Measurements from ENCODE around the gene AQP6.

AQP6 gene

DNA sequence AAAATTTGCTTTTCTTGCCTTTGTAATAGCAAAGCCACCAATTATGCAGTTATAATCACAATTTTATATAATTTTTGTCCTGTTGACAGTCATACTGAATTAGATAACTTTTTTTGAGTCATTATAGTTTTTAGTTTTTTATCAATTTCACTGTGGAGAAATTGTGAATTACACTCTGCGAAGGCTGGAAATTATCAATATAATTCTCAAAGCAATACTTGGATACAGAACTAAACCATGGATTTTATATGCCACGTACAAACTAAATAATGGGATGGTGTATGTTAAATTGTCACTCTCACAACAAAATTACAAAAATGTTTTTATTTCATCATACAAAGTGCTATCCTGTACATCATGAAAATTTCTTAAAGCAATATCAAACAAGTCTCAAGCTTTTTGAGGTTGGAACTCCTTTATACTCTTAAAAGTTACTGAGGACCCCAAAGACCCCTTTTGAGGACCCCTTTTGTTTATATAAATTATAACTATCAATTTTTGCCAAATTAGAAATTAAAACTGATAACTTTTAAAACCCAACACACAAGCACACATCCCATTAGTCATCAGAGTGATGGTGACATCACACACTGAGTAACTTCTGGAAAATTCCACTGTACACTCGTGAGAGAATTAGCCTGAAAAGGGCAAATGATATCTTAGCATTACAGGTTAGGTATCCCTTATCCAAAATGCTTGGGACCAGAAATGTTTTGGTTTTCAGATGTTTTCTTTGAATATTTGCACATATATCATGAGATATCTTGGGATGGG is 42.0 kb upstream of the AQP6 start:
- Histone ChIP-seq H3K18ac (ENCODE audit: low read depth in 1 of 2, low read length in 2 of 2) (no peak overlapping the region), H3K4me2 (ENCODE audit: low read length, poor library complexity, severe bottlenecking) (no peak overlapping the region), H3K36me3 (ENCODE audit: control insufficient read depth in 1 of 2, insufficient read depth in 2 of 2, low read depth in 1 of 2, low read length in 2 of 2) (no peaks in the 10 kb centered on the region), H3K14ac (ENCODE audit: low read length in 2 of 2) (no peak overlapping the region), H3K4me3 (ENCODE audit: insufficient read depth in 1 of 2, low read depth in 1 of 2, low read length in 2 of 2) (no peak overlapping the region), H2BK12ac (ENCODE audit: low read length in 2 of 2) (no peak overlapping the region), H2BK15ac (ENCODE audit: low read depth, poor library complexity, severe bottlenecking) (no peak overlapping the region), H3K27ac (ENCODE audit: low read length, poor library complexity, severe bottlenecking) (no peak overlapping the region), H2AFZ (ENCODE audit: low read depth, low read length) (no peak overlapping the region), H3K27me3 (ENCODE audit: control insufficient read depth in 1 of 2, insufficient read depth in 1 of 2, low read length in 2 of 2) (peaks cover 0 to 11% of the 10 kb centered on the region in 2 experiments), H3K4me1 (ENCODE audit: control insufficient read depth, insufficient read depth, low read depth, low read length) (no peaks in the 10 kb centered on the region), H3K79me1 (replicated peaks; ENCODE audit: low read length, poor library complexity, severe bottlenecking) (no peaks in the 10 kb centered on the region), H3K9ac (ENCODE audit: low read length) (peak overlapping the region; percentile 63), H3K4ac (ENCODE audit: low read depth in 1 of 2, low read length in 2 of 2) (no peak overlapping the region), H2AK5ac (ENCODE audit: low read length, severe bottlenecking) (no peak overlapping the region), H2BK120ac (ENCODE audit: low read depth, low read length) (no peak overlapping the region), H3K9me3 (ENCODE audit: control insufficient read depth, low read length) (no peaks in the 10 kb centered on the region), H4K8ac (ENCODE audit: low read length) (no peak overlapping the region), H3K23ac (ENCODE audit: low read length in 2 of 2) (no peak overlapping the region), H2BK5ac (ENCODE audit: low read depth, low read length, poor library complexity, severe bottlenecking) (no peak overlapping the region), H4K91ac (ENCODE audit: low read length) (no peak overlapping the region)
- 14% methylated on average over 1 of the region's 3 CpGs for WGBS
- DNase-seq, result peak; percentile 77

GRCh38 chr12:49932023-49932422 is 40.7 kb upstream of the AQP6 start:
- H4K8ac ChIP-seq (ENCODE audit: low read length), result no peak overlapping the region
- no peak overlapping the region for H3K23ac ChIP-seq (ENCODE audit: low read length in 2 of 2)
- H3K4me1 ChIP-seq (ENCODE audit: control insufficient read depth, insufficient read depth, low read depth, low read length), result no peaks in the 10 kb centered on the region
- H2BK5ac ChIP-seq (ENCODE audit: low read depth, low read length, poor library complexity, severe bottlenecking), result no peak overlapping the region
- H2AK5ac ChIP-seq (ENCODE audit: low read length, severe bottlenecking), result no peak overlapping the region
- no peak overlapping the region for H3K14ac ChIP-seq (ENCODE audit: low read length in 2 of 2)
- H3K9me3 ChIP-seq (ENCODE audit: control insufficient read depth, low read length), result no peaks in the 10 kb centered on the region
- H2BK12ac ChIP-seq (ENCODE audit: low read length in 2 of 2), result no peak overlapping the region
- no peak overlapping the region for H3K27ac ChIP-seq (ENCODE audit: low read length, poor library complexity, severe bottlenecking)
- peaks cover 0 to 11% of the 10 kb centered on the region in 2 experiments for H3K27me3 ChIP-seq (ENCODE audit: control insufficient read depth in 1 of 2, insufficient read depth in 1 of 2, low read length in 2 of 2)
- no peak overlapping the region for H4K91ac ChIP-seq (ENCODE audit: low read length)
- no peak overlapping the region for H3K4ac ChIP-seq (ENCODE audit: low read depth in 1 of 2, low read length in 2 of 2)
- no peak overlapping the region for H3K4me2 ChIP-seq (ENCODE audit: low read length, poor library complexity, severe bottlenecking)
- H2BK120ac ChIP-seq (ENCODE audit: low read depth, low read length), result no peak overlapping the region
- no peak overlapping the region for H2AFZ ChIP-seq (ENCODE audit: low read depth, low read length)
- no peak overlapping the region for H3K9ac ChIP-seq (ENCODE audit: low read length)
- H3K4me3 ChIP-seq (ENCODE audit: insufficient read depth in 1 of 2, low read depth in 1 of 2, low read length in 2 of 2), result no peak overlapping the region
- DNase-seq, result no peak
- no peaks in the 10 kb centered on the region for H3K79me1 ChIP-seq (replicated peaks; ENCODE audit: low read length, poor library complexity, severe bottlenecking)
- no peak overlapping the region for H2BK15ac ChIP-seq (ENCODE audit: low read depth, poor library complexity, severe bottlenecking)
- WGBS, result 77% methylated on average over 7 of the region's 7 CpGs
- H3K18ac ChIP-seq (ENCODE audit: low read depth in 1 of 2, low read length in 2 of 2), result no peak overlapping the region
- H3K36me3 ChIP-seq (ENCODE audit: control insufficient read depth in 1 of 2, insufficient read depth in 2 of 2, low read depth in 1 of 2, low read length in 2 of 2), result no peaks in the 10 kb centered on the region

DNA sequence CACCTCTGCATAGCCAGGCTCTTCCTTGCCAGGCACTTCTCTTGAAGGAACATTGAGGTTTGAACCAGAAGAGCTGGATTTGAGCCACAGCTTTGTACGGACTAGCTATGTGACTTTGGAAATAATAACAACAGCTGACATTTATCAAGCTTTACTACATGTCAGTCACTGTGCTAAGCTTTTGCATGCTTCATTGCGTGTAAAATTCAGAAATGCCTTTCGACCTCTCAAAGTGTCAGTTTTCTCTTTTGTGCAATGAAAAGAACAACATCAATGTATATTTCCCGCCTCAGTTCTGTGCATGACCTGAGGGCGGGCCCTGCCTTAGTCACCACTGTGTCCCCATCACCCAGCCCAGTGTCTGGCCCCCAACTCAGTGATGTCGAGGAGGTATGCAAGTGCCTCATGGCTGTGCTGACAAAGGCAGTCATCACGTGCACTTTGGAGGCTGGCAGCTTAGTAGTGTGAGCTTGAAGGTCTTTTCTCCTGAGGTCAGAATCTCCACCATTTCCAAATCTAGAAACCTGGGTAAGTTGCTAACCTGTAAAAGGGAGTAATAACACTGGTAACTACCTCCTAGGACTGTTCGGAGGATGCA is 40.1 kb upstream of the AQP6 start:
- no peak overlapping the region for H3K14ac ChIP-seq (ENCODE audit: low read length in 2 of 2)
- H3K23ac ChIP-seq (ENCODE audit: low read length in 2 of 2), result no peak overlapping the region
- no peak overlapping the region for H3K4ac ChIP-seq (ENCODE audit: low read depth in 1 of 2, low read length in 2 of 2)
- no peaks in the 10 kb centered on the region for H3K36me3 ChIP-seq (ENCODE audit: control insufficient read depth in 1 of 2, insufficient read depth in 2 of 2, low read depth in 1 of 2, low read length in 2 of 2)
- no peak overlapping the region for H3K9ac ChIP-seq (ENCODE audit: low read length)
- H3K4me1 ChIP-seq (ENCODE audit: control insufficient read depth, insufficient read depth, low read depth, low read length), result no peaks in the 10 kb centered on the region
- H2BK15ac ChIP-seq (ENCODE audit: low read depth, poor library complexity, severe bottlenecking), result no peak overlapping the region
- WGBS, result 95% methylated on average over 6 of the region's 8 CpGs
- no peak overlapping the region for H2BK120ac ChIP-seq (ENCODE audit: low read depth, low read length)
- DNase-seq, result no peak
- no peaks in the 10 kb centered on the region for H3K9me3 ChIP-seq (ENCODE audit: control insufficient read depth, low read length)
- H3K27ac ChIP-seq (ENCODE audit: low read length, poor library complexity, severe bottlenecking), result no peak overlapping the region
- H2BK5ac ChIP-seq (ENCODE audit: low read depth, low read length, poor library complexity, severe bottlenecking), result no peak overlapping the region
- H2AK5ac ChIP-seq (ENCODE audit: low read length, severe bottlenecking), result no peak overlapping the region
- H3K79me1 ChIP-seq (replicated peaks; ENCODE audit: low read length, poor library complexity, severe bottlenecking), result no peaks in the 10 kb centered on the region
- H2BK12ac ChIP-seq (ENCODE audit: low read length in 2 of 2), result no peak overlapping the region
- no peak overlapping the region for H3K4me3 ChIP-seq (ENCODE audit: insufficient read depth in 1 of 2, low read depth in 1 of 2, low read length in 2 of 2)
- no peak overlapping the region for H3K4me2 ChIP-seq (ENCODE audit: low read length, poor library complexity, severe bottlenecking)
- no peak overlapping the region for H2AFZ ChIP-seq (ENCODE audit: low read depth, low read length)
- H4K91ac ChIP-seq (ENCODE audit: low read length), result no peak overlapping the region
- H3K18ac ChIP-seq (ENCODE audit: low read depth in 1 of 2, low read length in 2 of 2), result no peak overlapping the region
- peaks cover 0 to 11% of the 10 kb centered on the region in 2 experiments for H3K27me3 ChIP-seq (ENCODE audit: control insufficient read depth in 1 of 2, insufficient read depth in 1 of 2, low read length in 2 of 2)
- H4K8ac ChIP-seq (ENCODE audit: low read length), result no peak overlapping the region

DNA sequence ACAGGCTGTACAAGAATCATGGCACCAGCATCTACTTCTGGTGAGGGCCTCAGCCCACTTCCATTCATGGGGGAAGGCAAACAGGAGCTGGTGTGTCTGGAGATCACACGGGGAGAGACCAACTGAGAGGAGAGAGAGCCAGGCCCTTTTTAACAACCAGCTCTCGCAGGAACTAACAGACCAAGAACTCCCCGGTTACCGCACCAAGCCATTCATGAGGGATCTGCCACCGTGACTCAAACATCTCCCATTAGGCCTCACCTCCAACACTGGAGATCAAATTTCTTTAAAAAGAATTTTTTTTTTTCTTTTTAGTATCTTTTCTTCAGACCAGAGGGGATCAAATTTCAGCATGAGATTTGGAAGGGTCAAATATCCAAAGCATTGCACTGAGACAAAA is 39.0 kb upstream of the AQP6 start:
- H4K91ac ChIP-seq (ENCODE audit: low read length), result no peak overlapping the region
- no peaks in the 10 kb centered on the region for H3K9me3 ChIP-seq (ENCODE audit: control insufficient read depth, low read length)
- no peak overlapping the region for H3K9ac ChIP-seq (ENCODE audit: low read length)
- H2AFZ ChIP-seq (ENCODE audit: low read depth, low read length), result no peak overlapping the region
- H3K23ac ChIP-seq (ENCODE audit: low read length in 2 of 2), result no peak overlapping the region
- H2BK5ac ChIP-seq (ENCODE audit: low read depth, low read length, poor library complexity, severe bottlenecking), result no peak overlapping the region
- no peaks in the 10 kb centered on the region for H3K36me3 ChIP-seq (ENCODE audit: control insufficient read depth in 1 of 2, insufficient read depth in 2 of 2, low read depth in 1 of 2, low read length in 2 of 2)
- H3K18ac ChIP-seq (ENCODE audit: low read depth in 1 of 2, low read length in 2 of 2), result no peak overlapping the region
- peaks cover 0 to 5% of the 10 kb centered on the region in 2 experiments for H3K27me3 ChIP-seq (ENCODE audit: control insufficient read depth in 1 of 2, insufficient read depth in 1 of 2, low read length in 2 of 2)
- WGBS, result 61% methylated on average over 5 of the region's 5 CpGs
- H4K8ac ChIP-seq (ENCODE audit: low read length), result no peak overlapping the region
- H3K4me1 ChIP-seq (ENCODE audit: control insufficient read depth, insufficient read depth, low read depth, low read length), result no peaks in the 10 kb centered on the region
- H3K4me2 ChIP-seq (ENCODE audit: low read length, poor library complexity, severe bottlenecking), result no peak overlapping the region
- H3K27ac ChIP-seq (ENCODE audit: low read length, poor library complexity, severe bottlenecking), result no peak overlapping the region
- no peak overlapping the region for H2AK5ac ChIP-seq (ENCODE audit: low read length, severe bottlenecking)
- H2BK15ac ChIP-seq (ENCODE audit: low read depth, poor library complexity, severe bottlenecking), result no peak overlapping the region
- no peak overlapping the region for H2BK12ac ChIP-seq (ENCODE audit: low read length in 2 of 2)
- H3K14ac ChIP-seq (ENCODE audit: low read length in 2 of 2), result no peak overlapping the region
- H3K4ac ChIP-seq (ENCODE audit: low read depth in 1 of 2, low read length in 2 of 2), result no peak overlapping the region
- DNase-seq, result no peak
- no peaks in the 10 kb centered on the region for H3K79me1 ChIP-seq (replicated peaks; ENCODE audit: low read length, poor library complexity, severe bottlenecking)
- H2BK120ac ChIP-seq (ENCODE audit: low read depth, low read length), result no peak overlapping the region
- H3K4me3 ChIP-seq (ENCODE audit: insufficient read depth in 1 of 2, low read depth in 1 of 2, low read length in 2 of 2), result no peak overlapping the region

Data from mesenchymal stem cell (in vitro differentiated cells and primary cell).